Ishikawa (cell line): Measurements from ENCODE around the gene NARF.

Experiments used
- CEBPB ChIP-seq: IDR thresholded peaks from 2 replicates; pipeline ENCODE4 v1.6.1; 2012
- CREB1 ChIP-seq: IDR thresholded peaks from 2 replicates; pipeline ENCODE4 v1.6.1; 2012; ENCODE audit warnings: low read depth
- EP300 ChIP-seq: IDR thresholded peaks from 2 replicates; pipeline ENCODE4 v1.6.1; 2012; ENCODE audit warnings: borderline replicate concordance
- FOXM1 ChIP-seq: IDR thresholded peaks from 2 replicates; pipeline ENCODE4 v1.6.1; 2012; ENCODE audit warnings: low read depth, borderline replicate concordance
- NFIC ChIP-seq: IDR thresholded peaks from 2 replicates; pipeline ENCODE4 v1.6.1; 2012
- RAD21 ChIP-seq: IDR thresholded peaks from 2 replicates; pipeline ENCODE4 v1.6.1; 2012; ENCODE audit warnings: low read depth
- REST ChIP-seq: IDR thresholded peaks from 2 replicates; pipeline ENCODE4 v1.6.1; 2012; ENCODE audit warnings: low read depth, mild to moderate bottlenecking
- TAF1 ChIP-seq: IDR thresholded peaks from 2 replicates; pipeline ENCODE4 v1.6.1; 2012; ENCODE audit warnings: low read depth, mild to moderate bottlenecking
- TEAD4 ChIP-seq: IDR thresholded peaks from 2 replicates; pipeline ENCODE4 v1.6.1; 2012
- USF1 ChIP-seq: IDR thresholded peaks from 2 replicates; pipeline ENCODE4 v1.6.1; 2012
- YY1 ChIP-seq: IDR thresholded peaks from 2 replicates; pipeline ENCODE4 v1.6.1; 2012; ENCODE audit warnings: low read depth
- ZBTB7A ChIP-seq: IDR thresholded peaks from 2 replicates; pipeline ENCODE4 v1.6.1; 2012; ENCODE audit warnings: low read depth

GRCh38 chr17:82433560-82434215 is 24.9 kb upstream of the NARF start:
- TF ChIP-seq TEAD4: no peak
- no peak for TF ChIP-seq REST
- no peak for TF ChIP-seq EP300
- no peak for TF ChIP-seq ZBTB7A
- no peak for TF ChIP-seq YY1
- TF ChIP-seq FOXM1: no peak
- TF ChIP-seq RAD21: no peak
- no peak for TF ChIP-seq NFIC
- TF ChIP-seq TAF1: no peak
- no peak for TF ChIP-seq CEBPB
- no peak for TF ChIP-seq USF1
- TF ChIP-seq CREB1: no peak
